DOHH2 (cell line): Measurements from ENCODE around the gene FTO.

Experiments
- EZH2phosphoT487 ChIP-seq: fragments of 200-600 bp; sonication (generic); IDR thresholded peaks from 2 replicates; pipeline ENCODE4 v1.6.1; 2017; ENCODE audit warnings: borderline replicate concordance, mild to moderate bottlenecking, antibody characterized with exemption, low read length, moderate library complexity, mixed read lengths
- TF ChIP-seq, protein P1 (sequence below): fragments of 200-600 bp; sonication (generic); IDR thresholded peaks from one replicate; pipeline ENCODE4 v1.5.1; 2014; ENCODE audit warnings: antibody characterized with exemption, mild to moderate bottlenecking, low read depth, low read length; ENCODE audit not compliant: poor library complexity, severe bottlenecking

DNA sequence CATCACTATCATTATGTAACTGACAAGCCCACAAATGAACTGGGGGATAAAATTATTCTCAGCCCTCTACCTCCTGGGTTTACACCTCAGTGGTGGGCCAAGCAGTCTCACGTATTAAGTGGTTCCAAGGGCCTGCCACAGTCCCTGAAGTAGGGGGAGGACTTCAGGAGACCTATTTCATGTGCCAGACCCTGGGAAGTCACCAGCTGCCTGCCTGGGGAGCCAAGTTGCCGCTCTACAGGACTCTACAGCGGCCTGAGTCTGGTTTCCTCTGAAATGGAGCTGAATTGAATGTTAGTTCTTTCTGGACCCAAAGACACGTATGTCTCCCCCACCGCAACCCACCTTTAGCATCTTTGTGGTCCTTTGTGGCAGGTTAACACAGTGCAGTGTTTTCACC, 395.7 kb downstream of the FTO start:
- TF ChIP-seq, protein P1, sequence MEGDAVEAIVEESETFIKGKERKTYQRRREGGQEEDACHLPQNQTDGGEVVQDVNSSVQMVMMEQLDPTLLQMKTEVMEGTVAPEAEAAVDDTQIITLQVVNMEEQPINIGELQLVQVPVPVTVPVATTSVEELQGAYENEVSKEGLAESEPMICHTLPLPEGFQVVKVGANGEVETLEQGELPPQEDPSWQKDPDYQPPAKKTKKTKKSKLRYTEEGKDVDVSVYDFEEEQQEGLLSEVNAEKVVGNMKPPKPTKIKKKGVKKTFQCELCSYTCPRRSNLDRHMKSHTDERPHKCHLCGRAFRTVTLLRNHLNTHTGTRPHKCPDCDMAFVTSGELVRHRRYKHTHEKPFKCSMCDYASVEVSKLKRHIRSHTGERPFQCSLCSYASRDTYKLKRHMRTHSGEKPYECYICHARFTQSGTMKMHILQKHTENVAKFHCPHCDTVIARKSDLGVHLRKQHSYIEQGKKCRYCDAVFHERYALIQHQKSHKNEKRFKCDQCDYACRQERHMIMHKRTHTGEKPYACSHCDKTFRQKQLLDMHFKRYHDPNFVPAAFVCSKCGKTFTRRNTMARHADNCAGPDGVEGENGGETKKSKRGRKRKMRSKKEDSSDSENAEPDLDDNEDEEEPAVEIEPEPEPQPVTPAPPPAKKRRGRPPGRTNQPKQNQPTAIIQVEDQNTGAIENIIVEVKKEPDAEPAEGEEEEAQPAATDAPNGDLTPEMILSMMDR = no peak
- TF ChIP-seq EZH2phosphoT487 = no peak
